KOPT-K1 (cell line): Measurements from ENCODE around the gene EXD3.
"Not testable (repeated sequence)": the region's sequence is repeated elsewhere in the genome, so short reads cannot be mapped to it uniquely, and the experiment has no call there.

ENCODE experiments used
- H3K27ac ChIP-seq: fragments of 200-600 bp; sonication (generic); 2 replicates; pipeline ENCODE4 v1.5.1; 2016; ENCODE audit warnings: antibody characterized with exemption, mild to moderate bottlenecking, low read depth, low read length; ENCODE audit not compliant: poor library complexity, severe bottlenecking
- H3K36me3 ChIP-seq: fragments of 200-600 bp; sonication (generic); 2 replicates; pipeline ENCODE4 v1.5.1; 2017; ENCODE audit warnings: antibody characterized with exemption, mild to moderate bottlenecking, low read length, moderate library complexity; ENCODE audit not compliant: insufficient read depth
- H3K9me3 ChIP-seq: fragments of 200-600 bp; sonication (generic); 2 replicates; pipeline ENCODE4 v1.5.1; 2017; ENCODE audit warnings: antibody characterized with exemption, low read length, mild to moderate bottlenecking; ENCODE audit not compliant: insufficient read depth, poor library complexity, severe bottlenecking

The EXD3 gene

GRCh38 chr9:137378688-137379410 lies 44.1 kb downstream of the EXD3 start:
- not testable (repeated sequence) for H3K36me3 ChIP-seq, H3K9me3 ChIP-seq, H3K27ac ChIP-seq

GRCh38 chr9:137376386-137376785 lies 46.6 kb downstream of the EXD3 start:
- Histone ChIP-seq H3K27ac (no peak overlapping the region), H3K9me3 (no peaks in the 10 kb centered on the region), H3K36me3 (no peaks in the 10 kb centered on the region)

GRCh38 chr9:137375321-137376058 lies 47.5 kb downstream of the EXD3 start:
- Histone ChIP-seq H3K27ac (no peak overlapping the region), H3K36me3 (no peaks in the 10 kb centered on the region), H3K9me3 (no peaks in the 10 kb centered on the region)

- H3K36me3 ChIP-seq: no peaks in the 10 kb centered on the region
- no peak overlapping the region for H3K27ac ChIP-seq
- no peaks in the 10 kb centered on the region for H3K9me3 ChIP-seq
These were observed 48.7 kb downstream of the EXD3 start for GRCh38 chr9:137374131-137374845.

GRCh38 chr9:137373611-137373980 lies 49.4 kb downstream of the EXD3 start:
- no peaks in the 10 kb centered on the region for H3K36me3 ChIP-seq
- no peak overlapping the region for H3K27ac ChIP-seq
- no peaks in the 10 kb centered on the region for H3K9me3 ChIP-seq

- Histone ChIP-seq H3K9me3 (no peaks in the 10 kb centered on the region), H3K27ac (no peak overlapping the region), H3K36me3 (no peaks in the 10 kb centered on the region)
These were observed 50.0 kb downstream of the EXD3 start for GRCh38 chr9:137372693-137373610.

GRCh38 chr9:137371946-137372651 lies 50.9 kb downstream of the EXD3 start:
- Histone ChIP-seq H3K36me3 (no peaks in the 10 kb centered on the region), H3K27ac (no peak overlapping the region), H3K9me3 (no peaks in the 10 kb centered on the region)

- Histone ChIP-seq H3K36me3 (no peaks in the 10 kb centered on the region), H3K27ac (no peak overlapping the region), H3K9me3 (no peaks in the 10 kb centered on the region)
These were observed 51.4 kb downstream of the EXD3 start for GRCh38 chr9:137371521-137371941.

GRCh38 chr9:137370865-137371520 lies 52.0 kb downstream of the EXD3 start:
- Histone ChIP-seq H3K36me3 (no peaks in the 10 kb centered on the region), H3K9me3 (no peaks in the 10 kb centered on the region), H3K27ac (no peak overlapping the region)

GRCh38 chr9:137369911-137370764 lies 52.8 kb downstream of the EXD3 start:
- no peak overlapping the region for H3K27ac ChIP-seq
- no peaks in the 10 kb centered on the region for H3K9me3 ChIP-seq
- no peaks in the 10 kb centered on the region for H3K36me3 ChIP-seq

GRCh38 chr9:137369061-137369787 lies 53.7 kb downstream of the EXD3 start:
- H3K9me3 ChIP-seq: no peaks in the 10 kb centered on the region
- H3K27ac ChIP-seq: no peak overlapping the region
- no peaks in the 10 kb centered on the region for H3K36me3 ChIP-seq

- no peaks in the 10 kb centered on the region for H3K9me3 ChIP-seq
- no peak overlapping the region for H3K27ac ChIP-seq
- H3K36me3 ChIP-seq: no peaks in the 10 kb centered on the region
These were observed 54.4 kb downstream of the EXD3 start for GRCh38 chr9:137368431-137369035.
